ENCODE measurements around the gene IGFBPL1. TPM values are rescaled to one million over a fixed set of nuclear protein-coding genes. Genes with fewer than 3 reads are reported as not detected.

The IGFBPL1 gene
- total and polyA plus RNA-seq, 2 of the 13 experiments (the other 11 are each of a cell fraction or from before 2014, with no cell fraction given): 0.24 TPM; not detected in 1

GRCh38 chr9:38392235-38393127 lies 31.8 kb downstream of the IGFBPL1 start, which contains the start of gene ALDH1B1 (continued):
- TF ChIP-seq ZNF142 (CRISPR knock-in tag; IDR thresholded peaks at IDR 0.05): peak; percentile 73
- TF ChIP-seq ZNF609 (CRISPR knock-in tag; IDR thresholded peaks at IDR 0.05; ENCODE audit: borderline replicate concordance): peak; percentile 10; the same call in 1 of the 2 replicates
- TF ChIP-seq GLMP (CRISPR knock-in tag; IDR thresholded peaks at IDR 0.05; ENCODE audit: borderline replicate concordance): no peak
- peak; percentile 90 for TF ChIP-seq SAP130 (CRISPR knock-in tag; IDR thresholded peaks at IDR 0.05; ENCODE audit: low read depth)
- TF ChIP-seq HNRNPLL (IDR thresholded peaks at IDR 0.05; ENCODE audit: low read depth, low read length, poor library complexity, severe bottlenecking): peak; percentile 88
- TF ChIP-seq HBP1 (CRISPR knock-in tag; IDR thresholded peaks at IDR 0.05; ENCODE audit: low read depth): no peak
- no peak for TF ChIP-seq GTF3A (CRISPR knock-in tag; conservative IDR thresholded peaks at IDR 0.05)
- TF ChIP-seq CHCHD3 (CRISPR knock-in tag; IDR thresholded peaks at IDR 0.05): no peak
- no peak; the same call in 1 of the 2 replicates for TF ChIP-seq ZNF230 (CRISPR knock-in tag; IDR thresholded peaks at IDR 0.05)
- no peak for TF ChIP-seq MBNL3 (CRISPR knock-in tag; conservative IDR thresholded peaks at IDR 0.05)
- 0 out of 2 replicates have a peak, but pooled peaks have one; percentile 50 for TF ChIP-seq MAF1 (CRISPR knock-in tag; IDR thresholded peaks at IDR 0.05; ENCODE audit: borderline replicate concordance)

Measured in HepG2 (cell line).